Left lung (tissue), 10 donors: ENCODE data around the gene C19orf44. TPM values are rescaled to one million over a fixed set of nuclear protein-coding genes. Genes with fewer than 3 reads are reported as not detected.
"Not testable (repeated sequence)": the region's sequence is repeated elsewhere in the genome, so short reads cannot be mapped to it uniquely, and the experiment has no call there.

Experiments
- ATAC-seq: fragments of 200-7000 bp; cut with Tn5 transposase; one replicate; pipeline ENCODE4 v1.9.1; 2020; ENCODE audit warnings: moderate library complexity
- DNase-seq, 4 donors: peaks; one replicate each; pipeline ENCODE4 v3.0.0-alpha.2; 2013 to 2020
- H3K27ac ChIP-seq, 2 donors: fragments of 200-600 bp; sonication (generic) in 1 of 2; one replicate each; pipeline versions ENCODE4 v1.5.0 to v1.8.0; 2020 to 2021
- H3K27me3 ChIP-seq, 2 donors: fragments of 200-600 bp; sonication (generic) in 1 of 2; one replicate each; pipeline versions ENCODE4 v1.5.0 to v1.8.0; 2020 to 2021
- H3K36me3 ChIP-seq, 2 donors: fragments of 200-600 bp; sonication (generic) in 1 of 2; one replicate each; pipeline versions ENCODE4 v1.5.0 to v1.8.0; 2020 to 2021
- H3K4me1 ChIP-seq, 2 donors: fragments of 200-600 bp; one replicate each; pipeline ENCODE4 v1.8.0; 2021
- H3K4me3 ChIP-seq, 2 donors: fragments of 200-600 bp; sonication (generic) in 1 of 2; one replicate each; pipeline versions ENCODE4 v1.5.0 to v1.8.0; 2020 to 2021; ENCODE audit warnings: mild to moderate bottlenecking in 1 of 2
- H3K9me3 ChIP-seq, 2 donors: fragments of 200-600 bp; sonication (generic) in 1 of 2; one replicate each; pipeline versions ENCODE4 v1.5.0 to v1.8.0; 2020 to 2021
- intact Hi-C, 2 donors: fragments of 100-400 bp; cut with DNase I; formaldehyde crosslinking; loops; one replicate each; pipeline versions ENCODE4 v1.11.2 to v1.14.2; 2022
- polyA plus RNA-seq, 6 donors: library from polyadenylated mRNA; unstranded; fragments of 120-200 nt; gene quantifications; one replicate each; pipeline ENCODE4 v1.2.1, GENCODE V29; 2013; ENCODE audit not compliant: insufficient read length in 6 of 6
- total RNA-seq, 2 donors: library from RNA; stranded (reverse); fragmentation: NEBNext Ultra II Directional; extraction: Animal tissue kit (Norgen Biotek cat#: 25700); gene quantifications; one replicate each; pipeline ENCODE4 v1.2.1, GENCODE V29; 2021
- TF ChIP-seq, protein P1 (sequence below), 2 donors: fragments of 200-600 bp; sonication (generic) in 1 of 2; IDR thresholded peaks; one replicate each; pipeline versions ENCODE4 v1.5.0 to v1.8.0; 2021; ENCODE audit warnings: antibody characterized with exemption in 2 of 2
- donor health status: DM: no; HTN: yes; CAD: no.
- donor health status: DM: no; HTN: no; CAD: no.

C19orf44 gene
- total and polyA plus RNA-seq, 8 donors: 4.9 to 18.7 (median 15.0) TPM

DNA sequence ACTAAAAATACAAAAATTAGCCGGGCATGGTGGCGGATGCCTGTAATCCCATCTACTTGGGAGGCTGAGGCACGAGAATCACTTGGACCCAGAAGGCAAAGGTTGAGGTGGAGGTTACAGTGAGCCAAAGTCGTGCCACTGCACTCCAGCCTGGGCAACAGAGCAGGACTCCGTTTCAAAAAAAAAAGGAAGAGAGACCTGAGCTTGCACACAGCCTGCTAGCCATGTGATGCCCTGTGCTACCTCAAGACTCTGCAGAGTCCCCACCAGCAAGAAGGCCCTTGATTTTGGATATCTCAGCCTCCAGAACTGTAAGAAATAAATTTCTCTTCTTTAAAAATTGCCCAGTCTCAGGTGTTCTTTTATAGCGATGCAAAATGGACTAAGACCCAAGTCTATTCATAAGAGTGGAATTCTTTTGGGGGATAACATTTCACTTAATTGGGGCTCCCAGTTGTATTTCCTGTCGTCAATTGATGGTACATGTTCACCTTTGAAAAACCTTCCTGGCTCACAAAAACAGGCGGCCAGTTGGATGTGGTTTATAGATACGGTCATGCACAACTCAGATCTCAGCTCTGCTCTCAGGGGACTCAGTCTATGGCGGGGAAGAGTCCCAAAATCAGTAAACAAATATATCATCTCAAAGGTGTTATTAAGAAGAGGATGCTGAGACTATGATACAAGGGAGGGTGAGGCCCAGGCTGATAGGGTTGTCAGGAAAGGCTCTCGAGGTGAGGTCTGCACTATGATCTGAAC lies 48.5 kb downstream of the C19orf44 start:
- H3K36me3 ChIP-seq: peaks cover 0 to 11% of the 10 kb centered on the region in 2 donors
- peaks cover 13 to 53% of the 10 kb centered on the region in 2 donors for H3K4me1 ChIP-seq
- no peaks in the 10 kb centered on the region for H3K9me3 ChIP-seq
- no peak overlapping the region for H3K4me3 ChIP-seq
- H3K27ac ChIP-seq: no peak overlapping the region
- DNase-seq: no peak
- TF ChIP-seq, protein P1, sequence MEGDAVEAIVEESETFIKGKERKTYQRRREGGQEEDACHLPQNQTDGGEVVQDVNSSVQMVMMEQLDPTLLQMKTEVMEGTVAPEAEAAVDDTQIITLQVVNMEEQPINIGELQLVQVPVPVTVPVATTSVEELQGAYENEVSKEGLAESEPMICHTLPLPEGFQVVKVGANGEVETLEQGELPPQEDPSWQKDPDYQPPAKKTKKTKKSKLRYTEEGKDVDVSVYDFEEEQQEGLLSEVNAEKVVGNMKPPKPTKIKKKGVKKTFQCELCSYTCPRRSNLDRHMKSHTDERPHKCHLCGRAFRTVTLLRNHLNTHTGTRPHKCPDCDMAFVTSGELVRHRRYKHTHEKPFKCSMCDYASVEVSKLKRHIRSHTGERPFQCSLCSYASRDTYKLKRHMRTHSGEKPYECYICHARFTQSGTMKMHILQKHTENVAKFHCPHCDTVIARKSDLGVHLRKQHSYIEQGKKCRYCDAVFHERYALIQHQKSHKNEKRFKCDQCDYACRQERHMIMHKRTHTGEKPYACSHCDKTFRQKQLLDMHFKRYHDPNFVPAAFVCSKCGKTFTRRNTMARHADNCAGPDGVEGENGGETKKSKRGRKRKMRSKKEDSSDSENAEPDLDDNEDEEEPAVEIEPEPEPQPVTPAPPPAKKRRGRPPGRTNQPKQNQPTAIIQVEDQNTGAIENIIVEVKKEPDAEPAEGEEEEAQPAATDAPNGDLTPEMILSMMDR (IDR thresholded peaks at IDR 0.05): no peak
- no peak for ATAC-seq
- no peaks in the 10 kb centered on the region for H3K27me3 ChIP-seq
- intact Hi-C loops: no loop called here

GRCh38 chr19:16548956-16549355 lies 52.8 kb downstream of the C19orf44 start:
- intact Hi-C loops: no loop called here
- ATAC-seq: peak; percentile 39
- H3K4me3 ChIP-seq: no peak overlapping the region

GRCh38 chr19:16551902-16552301 lies 55.7 kb downstream of the C19orf44 start:
- intact Hi-C loops, DNase-seq, H3K27ac ChIP-seq, H3K9me3 ChIP-seq, H3K27me3 ChIP-seq, H3K4me3 ChIP-seq, ATAC-seq: not testable (repeated sequence)
- Histone ChIP-seq H3K36me3 (peaks cover 0 to 65% of the 10 kb centered on the region in 2 donors), H3K4me1 (peaks cover 0 to 13% of the 10 kb centered on the region in 2 donors)

More at GRCh38 chr19:16548956-16549355, 52.8 kb downstream of the C19orf44 start:
- TF ChIP-seq, protein P1 (IDR thresholded peaks at IDR 0.05): no peak
- Histone ChIP-seq H3K9me3 (no peaks in the 10 kb centered on the region), H3K36me3 (peaks cover 0 to 35% of the 10 kb centered on the region in 2 donors), H3K27ac (no peak overlapping the region), H3K27me3 (no peaks in the 10 kb centered on the region), H3K4me1 (peaks cover 0 to 21% of the 10 kb centered on the region in 2 donors)
- no peak for DNase-seq

GRCh38 chr19:16554776-16555175 lies 58.6 kb downstream of the C19orf44 start:
- intact Hi-C loops: no loop called here
- ATAC-seq (no peak), DNase-seq (no peak)

DNA sequence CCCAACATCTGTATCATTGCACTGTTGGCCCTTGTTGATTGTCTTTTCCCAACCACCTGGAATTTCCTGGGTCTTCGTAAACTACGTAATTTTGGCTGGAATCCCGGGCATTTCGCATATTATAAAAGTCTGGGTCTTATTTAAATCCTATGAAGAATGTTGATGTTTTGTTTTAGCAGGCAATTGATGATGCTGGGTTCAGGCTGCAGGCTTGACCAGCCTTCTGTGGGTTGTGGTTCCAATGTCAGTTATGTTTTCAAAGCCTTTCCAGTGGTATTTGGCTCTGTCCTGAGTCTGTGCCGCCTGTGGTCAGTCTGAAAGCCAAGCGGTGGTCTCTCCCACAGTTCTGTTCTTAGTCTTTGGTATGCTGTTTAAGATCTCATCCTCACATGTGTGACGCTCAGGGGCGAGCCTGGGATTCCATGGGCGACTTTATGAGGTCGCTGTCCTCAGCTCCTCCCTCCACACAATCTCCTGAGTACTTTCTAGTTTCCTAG lies 63.6 kb downstream of the C19orf44 start:
- DNase-seq: peak in 1 of 4 donors; percentile 24
- Histone ChIP-seq H3K36me3 (peaks cover 0 to 97% of the 10 kb centered on the region in 2 donors), H3K4me3 (no peak overlapping the region), H3K4me1 (peaks cover 0 to 5% of the 10 kb centered on the region in 2 donors), H3K27ac (no peak overlapping the region), H3K9me3 (no peaks in the 10 kb centered on the region), H3K27me3 (no peaks in the 10 kb centered on the region)
- TF ChIP-seq, protein P1 (IDR thresholded peaks at IDR 0.05): no peak
- intact Hi-C loops: no loop called here
- ATAC-seq: no peak

More at GRCh38 chr19:16554776-16555175, 58.6 kb downstream of the C19orf44 start:
- TF ChIP-seq, protein P1 (IDR thresholded peaks at IDR 0.05): no peak
- no peaks in the 10 kb centered on the region for H3K4me1 ChIP-seq
- H3K27ac ChIP-seq: no peak overlapping the region
- no peak overlapping the region for H3K4me3 ChIP-seq
- no peaks in the 10 kb centered on the region for H3K27me3 ChIP-seq
- no peaks in the 10 kb centered on the region for H3K9me3 ChIP-seq
- H3K36me3 ChIP-seq: peaks cover 0 to 90% of the 10 kb centered on the region in 2 donors
